Duodenal mucosa (tissue), 2 donors: ENCODE results near the gene UBQLN3.

Experiments used
- H3K27ac ChIP-seq: one replicate; pipeline ENCODE4 v1.7.0; 2013; ENCODE audit warnings: low read depth, low read length
- H3K27me3 ChIP-seq, 2 donors: one replicate each; pipeline ENCODE4 v1.7.0; 2013; ENCODE audit warnings: low read length in 2 of 2, control low read depth in 1 of 2; ENCODE audit not compliant: insufficient read depth in 2 of 2, control insufficient read depth in 1 of 2
- H3K36me3 ChIP-seq, 2 donors: one replicate each; pipeline ENCODE4 v1.7.0; 2013; ENCODE audit warnings: low read length in 2 of 2, control low read depth in 1 of 2; ENCODE audit not compliant: insufficient read depth in 2 of 2, control insufficient read depth in 1 of 2
- H3K4me1 ChIP-seq, 2 donors: one replicate each; pipeline ENCODE4 v1.7.0; 2013; ENCODE audit warnings: low read length in 2 of 2, control low read depth in 1 of 2; ENCODE audit not compliant: insufficient read depth in 2 of 2, control insufficient read depth in 1 of 2
- H3K4me3 ChIP-seq, 2 donors: one replicate each; pipeline ENCODE4 v1.7.0; 2013; ENCODE audit warnings: low read length in 2 of 2, low read depth in 1 of 2
- H3K9ac ChIP-seq, 2 donors: one replicate each; pipeline ENCODE4 v1.7.0; 2013; ENCODE audit warnings: low read length in 2 of 2, low read depth in 1 of 2
- H3K9me3 ChIP-seq, 2 donors: one replicate each; pipeline ENCODE4 v1.7.0; 2013; ENCODE audit warnings: low read length in 2 of 2, control low read depth in 1 of 2; ENCODE audit not compliant: control insufficient read depth in 1 of 2

The UBQLN3 gene

DNA sequence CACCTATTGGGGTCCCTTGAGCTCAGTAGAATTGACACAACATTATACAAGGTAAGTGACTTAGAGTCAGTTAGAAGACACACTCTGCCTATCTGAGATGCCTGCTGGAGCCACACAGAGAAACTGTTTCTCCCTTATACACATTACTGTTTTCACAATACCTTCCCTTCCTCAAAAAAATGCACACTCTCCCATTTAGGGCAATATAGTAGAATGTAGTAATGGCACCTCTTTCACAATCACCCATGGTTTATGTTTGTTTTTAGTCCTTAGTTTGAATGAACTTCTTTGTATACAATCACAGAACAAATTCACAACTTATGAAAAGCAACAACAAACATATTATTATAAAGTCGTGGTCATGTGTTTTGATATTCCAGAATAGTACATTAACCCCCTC lies 24.3 kb upstream of the UBQLN3 start:
- Histone ChIP-seq H3K9ac (no peak overlapping the region), H3K9me3 (no peaks in the 10 kb centered on the region), H3K36me3 (no peaks in the 10 kb centered on the region), H3K4me1 (no peaks in the 10 kb centered on the region), H3K4me3 (no peak overlapping the region), H3K27me3 (no peaks in the 10 kb centered on the region), H3K27ac (no peak overlapping the region)

DNA sequence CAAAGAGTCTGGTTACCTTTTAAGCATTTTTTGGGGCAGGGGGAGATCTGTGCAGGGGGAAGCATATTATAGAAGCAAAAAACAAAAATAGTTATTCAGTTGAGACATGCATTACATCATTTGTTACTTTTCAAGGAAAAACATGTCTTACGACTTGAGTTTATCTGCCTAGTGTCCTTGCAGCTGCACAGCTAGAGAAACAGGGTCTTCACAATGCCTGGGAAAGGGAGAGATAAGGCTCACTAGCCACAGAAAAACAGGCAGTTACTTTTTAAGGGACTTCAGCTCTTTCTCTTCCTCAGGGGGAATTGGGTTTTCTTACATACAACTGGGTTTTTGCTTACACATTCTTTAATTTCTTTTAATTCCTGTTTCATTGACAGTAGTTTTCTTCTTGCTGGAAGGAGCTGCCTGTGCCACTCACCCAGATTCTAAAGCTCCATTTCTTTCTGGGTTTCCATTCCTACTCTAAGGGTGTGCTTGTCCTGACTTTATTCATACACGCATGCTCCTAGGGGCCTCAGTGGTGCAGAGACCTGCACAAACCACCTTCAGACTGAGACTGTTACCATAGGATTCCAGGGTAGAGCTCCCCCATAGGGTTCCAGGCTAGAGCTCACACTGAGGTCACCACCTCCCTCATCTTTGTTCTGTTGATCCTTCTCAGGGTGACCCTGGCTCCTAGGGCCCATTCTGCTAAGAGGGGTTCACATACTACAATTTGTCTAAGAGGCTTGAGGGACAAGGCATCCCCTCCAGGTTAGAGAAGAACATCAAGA lies 21.5 kb upstream of the UBQLN3 start:
- H3K9me3 ChIP-seq: no peaks in the 10 kb centered on the region
- no peaks in the 10 kb centered on the region for H3K36me3 ChIP-seq
- no peak overlapping the region for H3K27ac ChIP-seq
- H3K4me1 ChIP-seq: no peaks in the 10 kb centered on the region
- H3K4me3 ChIP-seq: no peak overlapping the region
- H3K9ac ChIP-seq: no peak overlapping the region
- H3K27me3 ChIP-seq: no peaks in the 10 kb centered on the region

DNA sequence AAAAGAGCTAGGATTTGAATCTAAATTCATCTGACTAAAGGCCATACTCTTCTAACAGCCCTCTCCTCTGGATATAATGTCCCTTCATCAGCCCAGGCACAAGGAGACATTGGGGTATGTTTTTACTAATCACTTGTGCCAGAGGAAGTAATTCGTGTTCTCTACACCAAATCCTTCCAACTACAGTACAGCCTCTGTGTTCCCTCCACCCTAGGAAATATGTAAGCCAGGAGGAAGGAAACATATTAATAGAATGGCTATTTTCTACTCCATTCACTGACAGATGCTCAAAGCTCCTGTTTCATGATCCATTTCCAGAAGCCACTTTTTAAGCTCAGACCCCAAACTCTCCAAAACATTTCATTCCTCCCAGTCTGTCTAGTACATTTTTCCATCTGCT lies 18.7 kb upstream of the UBQLN3 start:
- no peak overlapping the region for H3K27ac ChIP-seq

DNA sequence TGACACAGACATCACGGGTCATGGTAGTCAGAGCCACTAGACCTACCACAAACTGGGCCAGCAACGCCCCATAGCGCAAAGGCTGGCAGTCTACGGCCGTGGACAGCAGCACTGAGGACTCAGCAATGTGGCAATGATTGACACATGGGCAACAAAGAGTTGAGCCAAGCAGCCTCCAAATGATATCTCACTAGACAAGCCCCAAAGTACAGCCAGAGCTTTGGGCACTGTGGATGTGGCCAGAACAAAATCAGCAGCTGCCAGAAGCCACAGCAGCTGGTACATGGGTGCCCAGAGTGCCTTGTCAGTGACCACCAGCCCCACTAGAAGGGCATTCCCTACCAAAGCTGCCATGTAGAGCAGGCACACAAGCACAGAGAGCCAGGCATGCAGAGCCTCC lies 18.0 kb upstream of the UBQLN3 start:
- Histone ChIP-seq H3K27ac (no peak overlapping the region), H3K36me3 (no peaks in the 10 kb centered on the region)

More for the DNA sequence above, 18.7 kb upstream of the UBQLN3 start:
- no peak overlapping the region for H3K9ac ChIP-seq
- no peak overlapping the region for H3K4me3 ChIP-seq
- H3K9me3 ChIP-seq: no peaks in the 10 kb centered on the region
- H3K4me1 ChIP-seq: no peaks in the 10 kb centered on the region
- no peaks in the 10 kb centered on the region for H3K36me3 ChIP-seq
- H3K27me3 ChIP-seq: no peaks in the 10 kb centered on the region

DNA sequence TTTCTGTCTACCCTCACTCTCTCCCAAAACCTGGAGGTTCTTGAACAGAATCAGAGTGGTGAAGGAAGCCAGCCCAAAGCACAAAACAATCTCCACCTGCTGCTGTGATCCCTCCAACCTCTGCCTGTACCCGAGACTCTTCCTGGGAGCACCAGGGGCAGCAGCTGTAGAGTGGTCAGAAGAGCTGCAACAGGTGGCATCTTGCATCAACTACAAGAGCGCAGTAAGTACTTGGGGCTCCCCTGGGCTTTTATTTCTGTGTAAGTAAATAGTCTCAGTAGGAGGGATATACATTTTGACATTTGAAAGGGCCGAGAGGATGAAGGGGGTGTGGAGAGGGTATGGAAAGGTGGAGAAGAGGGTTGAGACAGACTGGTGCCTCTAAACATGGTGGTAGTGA lies 15.0 kb upstream of the UBQLN3 start:
- H3K27me3 ChIP-seq: no peaks in the 10 kb centered on the region
- H3K9me3 ChIP-seq: no peaks in the 10 kb centered on the region
- H3K36me3 ChIP-seq: no peaks in the 10 kb centered on the region
- H3K27ac ChIP-seq: no peak overlapping the region
- H3K9ac ChIP-seq: no peak overlapping the region
- no peaks in the 10 kb centered on the region for H3K4me1 ChIP-seq
- H3K4me3 ChIP-seq: no peak overlapping the region

More for the DNA sequence above, 18.0 kb upstream of the UBQLN3 start:
- no peak overlapping the region for H3K4me3 ChIP-seq
- no peaks in the 10 kb centered on the region for H3K4me1 ChIP-seq
- no peak overlapping the region for H3K9ac ChIP-seq
- H3K27me3 ChIP-seq: no peaks in the 10 kb centered on the region
- H3K9me3 ChIP-seq: no peaks in the 10 kb centered on the region

DNA sequence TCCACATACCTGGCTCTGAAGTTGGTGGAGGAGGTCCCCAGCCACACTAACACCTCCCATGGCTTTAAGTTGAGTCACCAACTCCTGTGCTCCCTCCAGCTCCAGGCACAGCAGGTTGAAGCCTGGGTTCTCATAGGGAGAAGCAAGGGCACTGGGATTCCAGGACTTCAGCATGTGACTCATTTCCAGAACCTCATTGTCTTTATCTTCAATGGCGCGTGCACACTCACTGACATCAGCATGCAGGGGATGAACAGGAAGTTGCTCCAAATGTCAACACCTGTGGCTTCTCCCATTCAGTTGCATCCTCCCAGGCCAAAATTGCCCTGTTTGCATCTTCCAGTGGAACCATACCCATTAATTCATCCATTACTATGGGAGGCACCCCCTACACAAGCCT lies 12.6 kb upstream of the UBQLN3 start:
- no peak overlapping the region for H3K4me3 ChIP-seq
- no peaks in the 10 kb centered on the region for H3K9me3 ChIP-seq

DNA sequence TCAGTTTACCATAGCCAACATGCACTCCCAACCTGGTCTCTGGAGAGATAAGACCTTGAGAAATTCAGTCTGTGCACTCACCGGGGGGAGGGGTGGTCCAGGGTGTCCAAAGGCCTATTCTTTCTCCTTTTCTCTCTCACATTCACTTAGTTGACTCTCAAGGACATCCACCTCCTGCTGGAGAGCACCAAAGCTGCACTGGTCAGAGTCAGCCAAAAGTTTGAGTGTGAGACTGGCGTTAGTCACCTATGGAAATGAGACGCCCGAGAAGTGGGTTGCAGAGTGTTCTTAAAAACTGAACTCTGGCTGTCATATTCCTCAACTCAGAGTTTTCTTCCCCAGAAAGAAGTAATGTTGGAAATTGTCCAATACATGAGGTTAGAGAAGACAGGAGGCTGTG lies 11.8 kb upstream of the UBQLN3 start:
- Histone ChIP-seq H3K36me3 (no peaks in the 10 kb centered on the region), H3K9ac (no peak overlapping the region), H3K4me1 (no peaks in the 10 kb centered on the region), H3K4me3 (no peak overlapping the region), H3K9me3 (no peaks in the 10 kb centered on the region), H3K27ac (no peak overlapping the region), H3K27me3 (no peaks in the 10 kb centered on the region)

More for the DNA sequence above, 12.6 kb upstream of the UBQLN3 start:
- H3K36me3 ChIP-seq: no peaks in the 10 kb centered on the region
- H3K9ac ChIP-seq: no peak overlapping the region
- no peaks in the 10 kb centered on the region for H3K27me3 ChIP-seq
- no peaks in the 10 kb centered on the region for H3K4me1 ChIP-seq
- no peak overlapping the region for H3K27ac ChIP-seq

DNA sequence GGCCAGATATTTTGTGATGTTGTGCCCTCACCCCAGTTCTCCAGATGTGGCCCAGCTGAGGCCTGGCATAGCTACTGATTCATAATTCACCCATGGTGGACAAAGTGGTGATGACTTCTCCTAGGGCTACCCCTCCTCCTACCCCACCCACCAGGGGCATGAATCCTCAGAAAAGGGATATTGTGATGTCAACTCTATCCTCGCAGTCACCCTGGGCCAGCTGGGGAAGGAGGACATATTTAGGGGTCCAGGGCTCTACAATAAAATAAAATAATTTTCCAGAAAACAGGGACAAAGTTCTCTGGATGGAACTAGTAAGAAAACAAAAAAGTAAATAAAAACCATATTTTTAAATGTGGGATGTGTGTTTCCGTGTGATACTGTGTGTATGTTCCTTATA lies 6.8 kb upstream of the UBQLN3 start, which contains the start of gene UBQLNL:
UBQLNL (minus strand) TSS at position 101 of the 400 bp plus-strand sequence. CDS start 258 bp downstream, outside the sequence.
- Histone ChIP-seq H3K4me3 (no peak within 1 kb of the TSS), H3K9ac (no peak within 1 kb of the TSS), H3K27ac (no peak within 1 kb of the TSS), H3K36me3 (no peaks in the 10 kb centered on the region), H3K4me1 (no peaks in the 10 kb centered on the region), H3K27me3 (no peaks in the 10 kb centered on the region), H3K9me3 (no peaks in the 10 kb centered on the region)

DNA sequence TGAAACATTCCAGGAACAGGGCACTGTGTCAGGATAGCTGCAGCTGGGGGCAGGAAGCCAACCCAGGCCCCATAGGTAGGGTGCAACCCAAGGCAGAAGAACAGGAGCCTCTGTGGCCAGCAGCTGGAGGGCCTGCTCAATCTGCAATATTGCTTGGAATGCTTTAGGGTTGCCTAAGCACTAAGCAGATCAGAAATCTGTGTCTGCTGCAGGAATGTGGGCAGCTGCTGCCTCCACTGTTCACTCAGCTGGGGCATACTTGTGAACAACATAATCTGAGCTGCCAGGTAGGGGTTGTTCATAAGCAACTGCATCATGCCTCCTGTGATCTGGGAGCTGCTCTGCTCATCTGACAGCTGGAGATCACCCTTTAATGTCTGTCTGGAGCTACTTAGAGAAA lies 5.1 kb upstream of the UBQLN3 start:
- H3K27me3 ChIP-seq: no peaks in the 10 kb centered on the region
- no peaks in the 10 kb centered on the region for H3K36me3 ChIP-seq
- H3K9me3 ChIP-seq: no peaks in the 10 kb centered on the region
- no peak overlapping the region for H3K9ac ChIP-seq
- no peak overlapping the region for H3K27ac ChIP-seq
- H3K4me3 ChIP-seq: no peak overlapping the region
- H3K4me1 ChIP-seq: no peaks in the 10 kb centered on the region

DNA sequence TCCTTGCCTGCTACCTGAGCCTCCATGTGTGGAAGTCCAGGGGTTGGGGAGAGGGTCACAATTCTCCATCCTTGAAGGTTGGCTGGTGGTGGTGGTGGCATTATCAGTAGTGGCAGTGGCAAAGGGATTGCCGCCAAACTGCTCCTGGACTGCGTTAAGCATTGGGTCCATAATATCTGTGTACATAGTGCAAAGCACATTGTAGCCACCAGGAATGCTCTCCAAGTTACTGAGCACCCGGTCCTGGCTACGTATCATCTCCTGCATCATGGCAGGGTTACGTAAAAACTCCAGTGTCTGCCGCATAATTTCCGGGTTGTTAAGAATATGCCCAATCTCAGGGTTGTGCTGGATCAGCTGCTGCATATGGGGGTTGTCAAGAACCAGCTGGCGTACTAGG lies 1.2 kb downstream of the UBQLN3 start:
- Histone ChIP-seq H3K27ac (no peak overlapping the region), H3K9me3 (no peaks in the 10 kb centered on the region), H3K4me3 (no peak overlapping the region), H3K9ac (no peak overlapping the region), H3K4me1 (no peaks in the 10 kb centered on the region), H3K36me3 (no peaks in the 10 kb centered on the region), H3K27me3 (no peaks in the 10 kb centered on the region)
